SH-SY5Y (cell line): ENCODE results near the gene UQCC2.

ENCODE experiments used
- GATA2 ChIP-seq: IDR thresholded peaks from 2 replicates; pipeline ENCODE4 v1.6.1; 2011; ENCODE audit warnings: mild to moderate bottlenecking, low read depth, low read length
- GATA3 ChIP-seq: IDR thresholded peaks from 2 replicates; pipeline ENCODE4 v1.6.1; 2011; ENCODE audit warnings: low read depth, mild to moderate bottlenecking, low read length, moderate library complexity

- TF ChIP-seq GATA3 = no peak
- no peak for TF ChIP-seq GATA2
These were observed 7.1 kb downstream of the UQCC2 start for GRCh38 chr6:33704215-33705066.
